NOMO-1 treated with dmso at 0.1 percent for 144 hours (cell line): Measurements from ENCODE around the gene GALR1.
"Not testable (repeated sequence)": the region's sequence is repeated elsewhere in the genome, so short reads cannot be mapped to it uniquely, and the experiment has no call there.

Experiments
- DNase-seq: peaks from one replicate; lab custom pipeline; 2025; ENCODE audit not compliant: unreplicated experiment; lab: John Stamatoyannopoulos, UW

Gene GALR1, protein sequence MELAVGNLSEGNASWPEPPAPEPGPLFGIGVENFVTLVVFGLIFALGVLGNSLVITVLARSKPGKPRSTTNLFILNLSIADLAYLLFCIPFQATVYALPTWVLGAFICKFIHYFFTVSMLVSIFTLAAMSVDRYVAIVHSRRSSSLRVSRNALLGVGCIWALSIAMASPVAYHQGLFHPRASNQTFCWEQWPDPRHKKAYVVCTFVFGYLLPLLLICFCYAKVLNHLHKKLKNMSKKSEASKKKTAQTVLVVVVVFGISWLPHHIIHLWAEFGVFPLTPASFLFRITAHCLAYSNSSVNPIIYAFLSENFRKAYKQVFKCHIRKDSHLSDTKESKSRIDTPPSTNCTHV

GRCh38 chr18:77249569-77250500 is at the start of gene GALR1:
TSS of gene GALR1 (plus strand) at chr18:77249848. CDS start at chr18:77250549, 701 bp downstream.
- no peak for DNase-seq

GRCh38 chr18:77201506-77201905 is 48.1 kb upstream of the GALR1 start:
- DNase-seq = no peak

GRCh38 chr18:77202329-77202728 is 47.3 kb upstream of the GALR1 start:
- DNase-seq = no peak

DNA sequence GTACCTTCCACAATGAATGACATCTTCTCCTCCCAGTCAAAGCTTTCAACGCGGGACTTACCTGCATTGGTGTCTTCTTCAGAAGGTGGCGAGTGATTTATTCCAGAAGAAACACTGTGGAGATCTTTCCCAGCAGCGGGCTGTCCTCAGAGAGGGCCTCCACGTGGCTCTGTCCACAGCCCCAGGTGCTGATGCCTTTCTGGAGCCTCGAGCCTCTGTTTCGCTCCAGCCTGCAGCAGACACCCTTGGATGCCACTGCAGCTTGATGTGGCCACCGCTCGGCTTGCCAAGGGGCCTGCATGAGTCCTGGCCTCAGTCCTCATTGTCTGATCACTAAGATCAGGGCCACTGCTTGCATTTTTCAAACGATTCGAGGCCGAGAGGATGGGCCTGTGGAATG is 46.6 kb upstream of the GALR1 start:
- DNase-seq = no peak

GRCh38 chr18:77203851-77204250 is 45.8 kb upstream of the GALR1 start:
- no peak for DNase-seq

GRCh38 chr18:77205769-77206168 is 43.9 kb upstream of the GALR1 start:
- DNase-seq = no peak

GRCh38 chr18:77206676-77207374 is 42.8 kb upstream of the GALR1 start:
- DNase-seq = no peak

GRCh38 chr18:77207540-77207939 is 42.1 kb upstream of the GALR1 start:
- no peak for DNase-seq

GRCh38 chr18:77208964-77209363 is 40.7 kb upstream of the GALR1 start:
- peak; percentile 44 for DNase-seq

- no peak for DNase-seq
Observed at GRCh38 chr18:77209587-77209986, 40.1 kb upstream of the GALR1 start.

DNA sequence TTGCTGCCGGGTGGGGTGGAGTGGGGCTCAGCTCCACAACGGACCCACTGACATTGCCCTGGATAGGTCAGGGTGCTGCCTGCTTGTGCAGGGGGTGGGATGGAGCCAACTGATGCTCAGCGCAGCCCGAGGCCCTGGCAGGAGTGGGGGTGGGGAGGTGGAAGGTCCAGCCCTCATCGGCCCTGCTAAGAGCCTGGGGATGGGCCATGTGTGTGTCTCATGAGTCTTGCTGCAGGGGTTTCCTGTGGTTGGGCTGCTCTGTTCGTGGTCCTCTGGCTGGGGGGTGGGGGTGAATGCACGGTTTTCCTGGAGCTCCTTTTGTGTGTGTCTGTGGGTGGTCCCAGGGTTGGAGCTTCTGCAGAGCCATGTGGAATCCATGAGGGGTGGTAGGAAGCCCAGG is 39.4 kb upstream of the GALR1 start:
- no peak for DNase-seq

- DNase-seq = no peak
Observed at GRCh38 chr18:77218642-77219041, 31.0 kb upstream of the GALR1 start.

DNA sequence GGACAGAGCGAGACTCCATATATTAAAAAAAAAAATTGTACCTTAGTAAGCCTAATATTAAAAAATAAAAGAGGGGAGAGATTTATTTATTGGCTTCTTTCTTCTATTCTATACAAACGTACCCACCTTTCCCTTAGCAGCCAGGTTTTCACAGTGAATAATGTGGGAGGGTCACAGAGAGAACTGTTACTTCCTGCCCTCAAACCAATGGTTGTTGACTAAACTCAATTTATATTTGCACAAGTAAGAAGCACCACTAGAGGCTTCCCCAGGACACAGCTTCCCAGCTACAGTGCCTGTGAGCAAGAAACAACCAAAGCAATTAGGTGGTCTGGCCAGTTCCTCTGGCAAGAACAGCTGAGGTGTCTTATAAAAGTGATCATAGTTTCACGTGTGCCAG is 28.9 kb upstream of the GALR1 start:
- no peak for DNase-seq

- DNase-seq = no peak
Observed at GRCh38 chr18:77222464-77222863, 27.2 kb upstream of the GALR1 start.

DNA sequence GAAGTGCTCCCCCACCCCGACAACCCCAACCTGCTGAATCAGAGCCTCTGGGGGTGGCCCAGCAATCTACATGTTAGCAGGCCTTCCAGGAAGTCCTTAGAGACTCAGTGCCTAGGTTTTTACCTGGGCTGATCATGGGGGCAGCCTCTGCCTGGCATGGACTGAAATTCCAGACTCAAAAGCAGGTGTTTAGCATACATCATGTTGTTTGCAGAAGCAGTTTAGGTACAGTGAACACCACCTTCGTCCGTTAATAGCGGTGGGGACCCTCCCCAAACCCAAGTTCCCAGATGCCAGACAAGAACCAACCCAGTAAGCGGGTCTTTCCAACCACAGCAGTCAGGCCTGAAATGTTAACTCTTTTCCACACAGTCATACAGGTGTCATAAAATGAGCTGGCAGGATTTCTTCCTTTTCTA is 26.4 kb upstream of the GALR1 start:
- DNase-seq = no peak

- peak; percentile 10 for DNase-seq
Observed at GRCh38 chr18:77223653-77224052, 26.0 kb upstream of the GALR1 start.

GRCh38 chr18:77230645-77231044 is 19.0 kb upstream of the GALR1 start:
- no peak for DNase-seq

- DNase-seq = no peak
Observed at GRCh38 chr18:77234504-77235365, 14.9 kb upstream of the GALR1 start.

GRCh38 chr18:77239285-77239684 is 10.4 kb upstream of the GALR1 start:
- not testable (repeated sequence) for DNase-seq

DNA sequence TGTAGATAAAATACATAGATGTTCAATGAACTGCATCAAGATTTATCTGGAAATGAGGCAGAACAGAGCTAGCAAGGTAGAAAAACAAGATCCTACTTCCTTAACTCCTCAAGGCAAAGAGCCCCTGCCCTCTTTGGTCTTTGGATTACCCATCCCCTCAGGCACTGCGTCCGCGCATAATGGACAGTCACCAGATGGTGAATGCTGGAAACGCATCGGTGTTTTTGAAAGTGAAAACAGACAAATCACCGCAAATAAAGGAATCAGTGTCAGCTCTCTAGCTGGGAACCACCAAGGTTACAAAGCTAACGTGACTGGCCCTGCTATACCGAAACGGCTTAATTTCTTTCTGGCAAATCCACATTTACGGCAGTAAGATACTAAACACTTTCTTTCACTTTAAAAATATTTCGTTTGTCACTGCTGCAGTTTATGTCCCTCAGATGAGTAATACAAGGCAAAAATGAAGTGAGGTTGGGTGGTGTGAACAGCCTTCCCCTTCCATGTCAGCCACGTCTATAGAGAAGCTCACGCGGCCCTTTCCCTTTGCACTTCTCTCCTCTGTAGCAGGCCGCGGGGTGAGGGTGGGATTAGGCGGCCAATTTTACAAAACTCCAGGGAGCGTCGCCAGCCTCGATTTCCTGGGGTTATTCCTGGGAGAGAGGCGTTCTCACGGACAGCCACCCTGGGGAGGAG is 627 bp upstream of the GALR1 start:
- no peak for DNase-seq
